Activated CD4-positive, alpha-beta T cell treated with anti-CD3 and anti-CD28 coated beads, Interleukin-2, Interleukin-4, amounts not matched to agents 100 ng/mL and 50 ng/mL, durations not matched to agents 16 hours and 8 hours (primary cell): Measurements from ENCODE around the gene PGPEP1.
A peak's percentile ranks its signal among the peaks of the same experiment; 100 is the strongest.
"Not testable (repeated sequence)": the region's sequence is repeated elsewhere in the genome, so short reads cannot be mapped to it uniquely, and the experiment has no call there.

ENCODE experiments used
- DNase-seq: peaks from one replicate; pipeline ENCODE4 v3.0.0-alpha.2; 2020; ENCODE audit warnings: low spot score

Gene PGPEP1

GRCh38 chr19:18308051-18308947 lies 32.1 kb upstream of the PGPEP1 start:
- DNase-seq, result no peak

DNA sequence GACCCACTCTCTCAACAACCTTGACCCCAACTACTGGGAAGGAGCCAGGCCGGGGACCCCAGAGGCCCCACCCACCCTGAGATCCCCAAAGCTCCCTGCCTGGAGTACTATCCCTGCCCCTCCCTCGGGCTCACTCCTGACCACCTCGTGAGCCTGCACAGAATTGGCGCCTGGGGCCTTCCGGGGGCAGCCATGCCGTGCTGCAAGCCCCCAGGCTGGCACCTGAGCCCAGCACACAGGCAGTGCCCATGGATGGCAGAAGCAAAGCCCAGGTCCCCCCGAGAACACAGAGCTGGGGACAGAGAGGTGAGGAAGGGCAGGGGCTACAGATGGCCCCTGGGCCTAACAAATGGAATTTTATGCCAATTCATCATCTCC lies 31.5 kb upstream of the PGPEP1 start:
- no peak for DNase-seq

DNA sequence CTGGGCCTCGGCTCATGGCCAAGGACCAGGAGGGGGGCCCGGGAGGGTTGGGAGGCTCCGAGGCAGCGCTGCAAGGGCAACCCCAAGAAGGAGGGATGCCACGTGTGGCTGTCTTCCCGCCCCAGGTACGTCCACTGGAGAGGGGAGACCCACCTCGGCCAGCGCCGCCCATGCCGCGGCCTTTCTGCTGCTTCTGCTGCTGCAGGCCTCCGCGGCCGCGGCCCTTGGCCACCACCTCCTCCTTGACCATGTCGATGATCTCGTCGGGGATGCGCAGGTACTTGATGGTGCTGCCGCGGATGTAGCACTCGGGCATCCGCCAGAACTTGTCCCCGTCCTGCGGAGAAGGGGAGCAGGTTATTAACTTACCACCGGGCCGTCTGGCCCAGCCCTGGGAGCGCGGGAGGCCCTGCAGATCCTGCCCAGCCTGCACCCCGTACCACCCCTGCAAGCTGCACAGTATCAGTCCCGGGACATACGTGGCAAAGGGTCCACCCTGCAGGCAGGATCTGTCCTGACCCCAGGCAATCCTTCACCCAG lies 30.8 kb upstream of the PGPEP1 start:
- no peak for DNase-seq

DNA sequence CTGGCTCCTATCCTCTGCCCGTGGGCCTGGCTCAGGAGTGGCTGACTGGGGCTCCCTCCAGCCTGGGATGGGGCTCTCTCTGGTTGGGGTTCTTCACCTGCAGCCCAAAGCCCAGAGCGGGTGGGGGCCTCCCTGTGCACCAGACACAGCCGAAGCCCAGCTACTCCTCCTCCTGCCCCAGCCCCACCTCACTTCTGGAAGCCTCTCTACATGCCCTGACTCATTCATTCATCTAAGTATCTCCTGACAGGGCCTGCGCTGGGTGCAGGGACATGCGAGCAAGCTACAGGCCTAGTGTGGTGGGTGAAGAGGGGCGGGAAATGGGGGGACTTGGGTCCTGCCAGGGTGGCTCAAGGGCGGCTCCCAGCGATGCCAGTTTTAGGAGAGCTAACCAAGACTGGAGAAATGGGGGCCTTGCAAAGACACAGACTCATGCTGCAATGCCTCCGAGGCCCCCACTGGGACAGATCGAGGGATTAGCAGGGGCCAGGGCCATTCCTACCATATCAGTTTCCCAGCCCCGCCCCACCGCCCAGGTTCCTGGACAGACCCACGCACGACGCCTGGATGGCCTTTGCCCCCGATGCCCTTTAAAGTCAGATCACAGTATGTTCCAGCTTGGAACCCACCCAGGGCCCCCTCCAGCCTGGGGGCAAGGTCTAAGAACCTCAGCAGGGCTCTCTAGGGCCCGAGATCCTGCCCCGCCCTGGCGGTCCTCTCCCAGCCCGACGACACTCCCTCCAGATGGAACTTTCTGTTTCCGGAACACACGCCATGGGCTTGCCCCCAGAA lies 30.1 kb upstream of the PGPEP1 start:
- no peak for DNase-seq

DNA sequence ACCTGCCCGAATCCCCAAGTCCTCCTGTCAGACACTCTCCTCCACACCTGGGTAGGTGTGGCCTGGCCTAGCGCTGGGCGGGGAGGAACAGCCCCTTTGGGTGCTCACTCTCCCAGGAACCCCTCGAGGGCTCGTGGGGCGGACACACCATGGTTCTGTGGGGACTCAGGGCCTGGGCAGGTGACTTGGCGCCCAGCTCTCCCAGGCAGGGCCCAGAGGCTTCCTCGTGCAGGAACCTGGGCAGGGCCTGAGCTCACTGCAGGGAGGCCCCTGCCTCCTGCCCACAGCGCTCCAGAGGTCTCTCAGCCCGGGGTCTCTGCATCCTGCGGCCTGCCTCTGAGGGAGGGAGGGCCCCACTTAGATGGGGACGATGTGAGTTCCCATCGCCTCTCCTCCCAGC lies 29.4 kb upstream of the PGPEP1 start:
- DNase-seq, result no peak

DNA sequence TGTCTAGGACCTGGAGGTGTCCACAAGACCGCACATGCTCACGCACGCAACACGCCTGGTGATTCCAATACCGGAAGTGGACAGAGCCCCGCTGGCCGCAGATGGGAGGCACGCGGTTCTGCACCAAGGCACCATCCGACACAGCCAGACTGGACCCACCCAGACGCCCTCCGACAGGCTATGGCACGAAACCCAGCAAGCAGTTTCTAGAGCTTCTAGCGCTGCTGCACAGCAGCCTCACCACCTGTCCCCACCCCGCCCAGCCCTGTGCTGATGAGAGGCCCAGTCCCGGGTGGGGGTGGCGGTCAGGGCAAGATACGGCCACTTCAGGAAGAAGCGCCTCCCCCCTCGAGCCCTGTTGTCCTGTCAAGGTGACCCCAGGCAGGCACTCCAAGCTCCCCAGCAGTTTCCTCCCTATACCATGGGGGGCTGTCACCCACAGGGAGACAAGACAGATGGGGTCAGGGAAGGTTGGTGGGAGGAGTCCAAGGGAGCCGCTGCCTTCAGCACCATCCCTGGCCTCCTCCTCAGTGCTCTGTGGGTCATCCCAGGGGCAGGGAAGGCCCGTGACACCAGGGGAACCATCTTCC lies 28.8 kb upstream of the PGPEP1 start:
- DNase-seq, result no peak

- DNase-seq, result no peak
These were observed 28.3 kb upstream of the PGPEP1 start for GRCh38 chr19:18312092-18312534.

DNA sequence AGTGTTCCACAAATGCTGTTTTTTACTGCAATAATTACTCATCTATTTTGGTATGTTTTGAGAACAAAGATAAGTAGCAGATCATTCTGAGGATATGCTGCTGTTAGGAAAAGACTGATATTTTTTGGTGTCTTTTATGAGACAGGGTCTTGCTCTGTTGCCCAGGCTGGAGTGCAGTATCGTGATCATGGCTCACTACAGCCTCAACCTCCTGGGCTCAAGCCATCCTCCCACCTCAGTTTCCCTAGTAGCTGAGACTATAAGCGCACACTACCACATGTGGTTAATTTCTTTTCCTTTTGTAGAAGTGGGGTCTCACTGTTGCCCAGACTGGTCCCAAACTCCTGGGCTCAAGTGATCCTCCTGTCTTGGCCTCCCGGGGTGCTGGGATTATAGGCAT lies 27.0 kb upstream of the PGPEP1 start:
- DNase-seq, result no peak

DNA sequence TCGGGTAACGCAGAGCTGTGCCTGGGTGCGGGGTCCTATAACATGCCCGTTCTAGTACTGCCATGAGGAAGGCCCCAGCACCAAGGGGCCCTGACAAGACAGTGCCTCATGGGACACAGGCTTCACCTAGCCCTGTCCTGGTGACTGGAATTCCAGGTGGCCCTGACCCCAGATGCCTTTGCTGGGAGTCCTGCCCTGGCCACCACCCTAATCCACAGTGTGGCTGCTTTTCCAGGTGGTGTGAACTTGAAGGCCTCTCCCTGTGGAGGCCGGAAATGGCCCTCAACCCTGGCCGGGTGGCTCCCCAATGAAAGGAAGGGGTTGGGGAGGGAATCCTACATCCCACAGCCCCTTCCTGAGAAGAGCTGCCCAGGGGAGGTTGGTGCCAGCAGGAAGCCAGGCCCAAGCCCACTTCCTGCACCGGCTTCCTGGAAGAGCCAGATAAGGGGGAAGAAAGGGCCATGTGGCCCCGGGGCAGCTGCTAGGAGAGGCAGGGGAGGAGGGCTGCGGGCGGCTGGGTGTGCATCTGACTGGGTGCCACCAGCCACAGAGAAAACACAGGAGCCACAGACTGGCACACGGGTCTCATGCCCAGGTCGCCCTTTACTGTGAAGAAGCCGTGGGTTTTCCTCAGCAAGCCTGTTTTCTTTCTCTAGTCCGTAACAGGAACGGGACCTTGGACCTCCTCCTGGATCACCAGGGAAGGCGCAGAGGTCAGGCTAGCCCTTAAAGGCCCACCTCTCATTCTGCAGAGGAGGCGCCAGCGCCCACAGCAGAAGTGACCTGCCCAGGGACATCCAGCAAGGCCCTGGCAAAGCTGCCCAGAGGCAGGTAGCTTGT lies 22.2 kb upstream of the PGPEP1 start:
- DNase-seq, result peak; percentile 74

GRCh38 chr19:18319591-18320135 lies 20.7 kb upstream of the PGPEP1 start:
- DNase-seq, result no peak

DNA sequence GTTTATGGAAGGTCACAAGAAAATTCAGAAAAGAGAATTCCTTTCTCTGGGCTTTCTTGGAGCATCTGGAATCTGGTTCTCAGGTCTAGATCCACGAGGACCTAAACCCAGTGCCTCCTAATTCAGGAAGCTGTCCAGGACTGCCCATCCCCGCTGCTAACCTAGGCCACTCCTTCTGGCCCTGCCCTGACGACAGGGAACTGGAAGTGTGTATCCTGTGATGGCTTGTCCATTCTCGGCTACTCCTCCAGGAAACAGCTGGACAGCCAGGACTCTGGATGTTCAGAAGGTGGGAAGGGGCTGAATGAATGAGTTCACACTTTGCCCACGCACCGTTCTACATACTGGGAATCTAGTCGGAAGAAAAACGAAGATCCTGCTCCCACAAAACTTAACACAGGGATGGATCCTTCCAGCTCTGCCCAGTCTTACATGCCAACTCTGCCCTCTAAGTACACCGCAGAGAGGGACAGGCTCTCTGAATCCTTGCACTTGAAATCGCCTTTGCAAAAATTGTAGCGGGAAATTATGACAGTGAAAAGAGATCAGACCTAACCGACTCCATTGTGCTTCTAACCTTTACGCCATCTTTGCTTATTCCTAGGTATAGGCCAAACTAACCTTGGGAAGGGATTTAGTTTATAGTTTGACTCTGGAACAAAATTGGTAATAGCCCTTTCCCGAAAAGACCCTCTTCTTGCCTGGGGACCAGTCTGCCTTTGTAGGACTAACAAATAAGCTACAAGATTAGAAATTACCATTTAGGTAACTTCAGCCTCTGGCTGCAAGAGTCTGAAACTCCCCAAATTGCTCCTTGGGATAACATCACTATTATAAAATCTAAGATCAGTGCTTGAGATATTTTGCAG lies 19.3 kb upstream of the PGPEP1 start:
- DNase-seq, result no peak

DNA sequence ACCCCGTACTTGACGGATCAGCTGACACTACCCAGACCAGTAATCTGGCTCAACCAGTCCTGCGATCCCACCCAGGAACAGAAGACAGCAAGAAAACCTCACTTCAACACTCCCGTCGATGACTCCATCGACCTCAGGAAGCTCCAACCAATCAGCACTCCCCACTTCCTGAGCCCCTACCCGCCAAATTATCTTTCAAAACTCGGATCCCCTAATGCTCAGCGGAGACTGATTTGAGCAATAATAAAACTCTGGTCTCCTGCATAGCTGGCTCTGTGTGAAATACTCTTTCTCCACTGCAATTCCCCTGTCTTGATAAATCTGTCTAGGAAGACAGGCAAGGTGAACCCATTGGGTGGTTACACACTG lies 18.7 kb upstream of the PGPEP1 start:
- DNase-seq, result peak; percentile 68

GRCh38 chr19:18322318-18322758 lies 18.1 kb upstream of the PGPEP1 start:
- DNase-seq, result peak; percentile 69

GRCh38 chr19:18322759-18323460 lies 17.5 kb upstream of the PGPEP1 start, which contains the start of gene LSM4:
Gene LSM4, minus strand, starts transcription at chr19:18323076. Its CDS starts 56 bp downstream, at chr19:18323020.
- peak; percentile 100 for DNase-seq

GRCh38 chr19:18324373-18324731 lies 16.0 kb upstream of the PGPEP1 start:
- DNase-seq, result not testable (repeated sequence)

- no peak for DNase-seq
These were observed 13.6 kb upstream of the PGPEP1 start for GRCh38 chr19:18326772-18327171.

- peak; percentile 95 for DNase-seq
These were observed 11.9 kb upstream of the PGPEP1 start for GRCh38 chr19:18328340-18329034.

DNA sequence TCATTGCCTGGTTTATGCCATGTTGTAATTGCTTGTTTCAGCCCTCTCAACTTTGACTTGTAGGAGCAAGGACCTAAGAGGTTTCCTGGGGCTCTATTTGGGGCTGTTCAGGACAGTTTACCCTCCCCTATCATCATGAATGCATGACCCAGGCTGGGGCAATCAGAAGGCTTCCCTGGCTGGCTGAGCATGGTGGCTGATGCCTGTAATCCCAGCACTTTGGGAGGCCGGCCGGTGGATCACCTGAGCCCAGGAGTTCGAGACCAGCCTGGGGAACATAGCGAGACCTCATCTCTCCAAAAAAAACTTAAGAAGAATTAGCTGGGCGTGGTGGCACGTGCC lies 11.4 kb upstream of the PGPEP1 start:
- DNase-seq, result no peak

DNA sequence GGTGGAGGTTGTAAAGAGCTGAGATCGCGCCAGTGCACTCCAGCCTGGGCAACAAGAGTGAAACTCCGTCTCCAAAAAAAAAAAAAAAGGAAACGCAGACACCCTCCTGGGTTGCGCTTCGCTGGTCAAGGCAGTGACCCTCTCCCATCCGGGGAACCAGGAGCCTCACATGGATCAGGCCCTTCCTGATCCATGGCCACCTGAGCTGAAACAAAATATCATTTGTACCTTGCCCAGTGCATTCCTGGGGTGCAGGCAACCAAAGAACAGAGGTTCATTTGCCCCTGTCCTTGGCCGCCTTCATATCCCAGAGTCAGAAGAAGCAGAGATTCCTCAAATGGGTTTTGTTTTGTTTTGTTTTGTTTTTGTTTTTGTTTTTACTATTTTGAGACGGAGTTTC lies 9.5 kb upstream of the PGPEP1 start:
- DNase-seq, result no peak
